ENCODE data around the gene TBC1D22A.

DNA sequence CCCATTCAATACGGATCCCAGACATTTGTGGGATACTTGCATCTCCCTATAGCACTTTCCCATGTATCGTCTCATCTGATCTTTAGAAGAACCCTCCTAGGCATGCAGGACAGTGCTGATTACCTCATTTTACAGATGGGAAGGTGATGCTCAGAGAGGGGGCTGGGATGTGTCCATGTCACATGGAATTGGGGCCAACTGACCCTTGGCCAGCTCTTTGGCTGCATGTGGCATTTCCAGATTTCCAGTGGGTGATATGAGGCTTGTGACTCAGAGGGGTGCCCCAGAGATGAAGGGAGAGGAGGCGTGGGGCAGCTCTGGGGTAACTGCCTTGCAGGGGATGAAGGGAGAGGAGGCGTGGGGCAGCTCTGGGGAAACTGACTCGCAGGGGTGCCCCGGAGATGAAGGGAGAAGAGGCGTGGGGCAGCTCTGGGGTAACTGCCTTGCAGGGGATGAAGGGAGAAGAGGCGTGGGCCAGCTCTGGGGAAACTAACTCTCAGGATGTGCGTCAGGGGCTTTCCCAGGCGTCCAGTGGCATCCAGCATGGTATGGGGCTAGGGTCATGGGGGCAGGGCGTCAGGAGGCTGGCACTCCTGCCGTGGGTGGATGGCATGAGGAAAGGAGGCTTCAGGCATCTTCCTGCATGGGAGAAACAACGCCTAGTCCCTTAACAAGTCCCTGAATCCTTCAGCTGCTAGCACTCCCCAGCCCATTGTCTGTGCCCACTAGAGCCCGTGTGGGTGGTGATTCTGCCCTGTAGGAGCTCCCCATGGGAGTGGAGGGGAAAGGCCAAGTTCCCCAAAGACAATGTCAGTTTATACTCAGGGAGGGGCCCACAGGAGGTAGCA lies 12.5 kb upstream of the TBC1D22A start:
- TF ChIP-seq EP300 (IDR thresholded peaks at IDR 0.05; ENCODE audit: low read depth): no peak
- TF ChIP-seq, protein P1, sequence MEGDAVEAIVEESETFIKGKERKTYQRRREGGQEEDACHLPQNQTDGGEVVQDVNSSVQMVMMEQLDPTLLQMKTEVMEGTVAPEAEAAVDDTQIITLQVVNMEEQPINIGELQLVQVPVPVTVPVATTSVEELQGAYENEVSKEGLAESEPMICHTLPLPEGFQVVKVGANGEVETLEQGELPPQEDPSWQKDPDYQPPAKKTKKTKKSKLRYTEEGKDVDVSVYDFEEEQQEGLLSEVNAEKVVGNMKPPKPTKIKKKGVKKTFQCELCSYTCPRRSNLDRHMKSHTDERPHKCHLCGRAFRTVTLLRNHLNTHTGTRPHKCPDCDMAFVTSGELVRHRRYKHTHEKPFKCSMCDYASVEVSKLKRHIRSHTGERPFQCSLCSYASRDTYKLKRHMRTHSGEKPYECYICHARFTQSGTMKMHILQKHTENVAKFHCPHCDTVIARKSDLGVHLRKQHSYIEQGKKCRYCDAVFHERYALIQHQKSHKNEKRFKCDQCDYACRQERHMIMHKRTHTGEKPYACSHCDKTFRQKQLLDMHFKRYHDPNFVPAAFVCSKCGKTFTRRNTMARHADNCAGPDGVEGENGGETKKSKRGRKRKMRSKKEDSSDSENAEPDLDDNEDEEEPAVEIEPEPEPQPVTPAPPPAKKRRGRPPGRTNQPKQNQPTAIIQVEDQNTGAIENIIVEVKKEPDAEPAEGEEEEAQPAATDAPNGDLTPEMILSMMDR (IDR thresholded peaks at IDR 0.05): no peak

Measured in transverse colon (tissue), 3 donors.